GM19468 (cell line): ENCODE data around the gene MYO3B.

Experiments used
- ATAC-seq: cut with Tn5 transposase; IDR thresholded peaks from one replicate; pipeline ENCODE4 v1.9.1; 2021; ENCODE audit warnings: mild to moderate bottlenecking, moderate library complexity, moderate number of reproducible peaks; ENCODE audit not compliant: unreplicated experiment; ENCODE audit errors: extremely low read depth

MYO3B gene

DNA sequence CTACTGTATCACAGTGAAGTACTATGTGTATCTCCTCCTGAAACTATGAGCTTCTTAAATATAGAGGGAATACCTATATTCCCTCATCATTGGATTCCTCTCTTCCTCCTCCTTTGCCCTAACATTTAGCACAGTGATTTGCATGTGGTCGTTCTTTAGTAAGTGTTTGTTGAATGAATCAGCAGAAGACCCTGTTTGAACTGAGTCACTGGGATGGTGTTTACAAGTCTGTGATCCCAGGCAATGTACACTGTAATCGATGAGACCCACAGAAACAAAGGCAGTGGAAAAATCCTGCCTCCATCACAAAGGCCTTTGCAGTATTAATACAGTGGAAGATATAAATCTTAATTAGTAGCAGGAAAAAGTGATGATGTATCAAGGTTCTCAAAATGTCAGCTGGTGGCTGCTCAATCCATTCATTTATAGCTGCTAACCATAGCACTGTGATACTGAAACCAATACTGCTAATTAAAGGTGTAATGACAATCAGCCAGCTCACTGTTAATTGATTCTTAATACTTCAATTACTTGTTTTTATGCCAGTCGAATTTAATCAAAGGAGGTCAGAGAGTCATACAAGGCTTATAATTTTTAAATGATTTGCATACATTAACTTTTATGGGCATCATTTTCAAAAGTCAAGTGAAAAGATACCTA is 20.8 kb upstream of the MYO3B start:
- ATAC-seq, result no peak

- no peak for ATAC-seq
Measured at GRCh38 chr2:170159060-170159459, 18.9 kb upstream of the MYO3B start.

- no peak for ATAC-seq
Measured at GRCh38 chr2:170161516-170162270, 16.3 kb upstream of the MYO3B start.

DNA sequence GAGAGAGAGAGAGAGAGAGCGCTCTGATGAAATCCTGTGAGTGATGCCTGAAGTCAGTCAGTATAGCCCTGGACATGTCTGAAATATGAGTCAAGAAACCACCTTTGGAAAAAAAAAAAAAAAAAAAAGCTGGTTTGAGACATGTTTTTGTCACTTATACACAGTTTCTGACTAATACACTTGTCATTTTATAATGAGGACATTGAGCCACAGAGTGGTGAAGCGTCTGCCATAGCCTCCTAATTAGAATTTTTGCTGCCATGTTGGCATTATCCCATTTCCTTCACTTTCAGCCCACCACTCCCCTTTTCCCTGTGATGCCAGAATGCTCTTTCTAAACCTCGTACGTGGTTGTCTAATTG is 15.7 kb upstream of the MYO3B start:
- no peak for ATAC-seq

DNA sequence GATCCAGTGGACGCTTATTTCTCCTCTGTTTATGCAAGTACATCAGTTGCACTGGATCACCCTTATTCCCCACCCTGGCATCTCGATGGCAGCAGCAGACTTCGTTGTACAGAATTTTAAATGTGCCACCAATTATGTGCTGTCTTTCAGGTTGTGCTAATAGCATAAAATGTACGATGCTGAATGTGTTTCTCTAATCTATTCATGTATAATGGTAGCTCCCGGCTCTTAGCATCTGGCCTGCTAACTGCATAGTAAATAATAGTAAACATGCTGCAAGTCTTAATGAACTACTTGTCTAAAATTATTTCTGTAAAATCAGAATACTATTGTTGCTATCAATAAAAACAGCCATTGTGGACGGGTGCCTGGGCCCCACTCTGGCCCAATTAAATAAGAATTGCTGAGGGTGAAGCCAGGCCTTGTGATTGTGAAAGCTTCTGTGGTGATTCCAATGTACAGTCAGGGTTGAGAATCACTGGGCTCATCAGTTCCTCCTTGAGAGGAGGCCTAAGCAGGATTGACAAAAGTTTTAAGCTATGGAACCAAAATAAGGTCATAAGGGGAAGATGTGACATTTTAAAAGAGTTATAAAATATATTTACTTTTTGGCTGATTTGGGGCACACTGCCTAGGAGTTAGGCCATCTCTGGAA is 14.4 kb upstream of the MYO3B start:
- no peak for ATAC-seq

DNA sequence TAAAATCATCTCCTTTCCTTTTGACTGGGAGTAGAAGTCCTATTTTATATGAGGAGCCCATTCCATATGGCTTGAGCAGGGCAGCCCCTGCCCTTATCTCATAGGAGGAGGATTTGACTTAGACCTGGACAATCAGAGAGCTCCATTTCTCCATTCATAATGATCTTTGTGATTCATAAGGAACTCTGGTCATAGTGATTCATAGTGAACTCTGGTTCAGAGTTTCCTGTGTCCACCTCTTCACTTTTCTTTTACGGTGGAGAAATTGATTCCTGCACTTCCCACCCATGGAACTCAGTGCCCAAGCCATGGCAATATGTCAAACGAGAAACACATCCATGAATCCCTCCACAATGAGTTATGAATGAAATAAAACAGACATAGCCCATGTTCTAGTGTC is 12.8 kb upstream of the MYO3B start:
- ATAC-seq, result no peak

- no peak for ATAC-seq
Measured at GRCh38 chr2:170166735-170167134, 11.2 kb upstream of the MYO3B start.

DNA sequence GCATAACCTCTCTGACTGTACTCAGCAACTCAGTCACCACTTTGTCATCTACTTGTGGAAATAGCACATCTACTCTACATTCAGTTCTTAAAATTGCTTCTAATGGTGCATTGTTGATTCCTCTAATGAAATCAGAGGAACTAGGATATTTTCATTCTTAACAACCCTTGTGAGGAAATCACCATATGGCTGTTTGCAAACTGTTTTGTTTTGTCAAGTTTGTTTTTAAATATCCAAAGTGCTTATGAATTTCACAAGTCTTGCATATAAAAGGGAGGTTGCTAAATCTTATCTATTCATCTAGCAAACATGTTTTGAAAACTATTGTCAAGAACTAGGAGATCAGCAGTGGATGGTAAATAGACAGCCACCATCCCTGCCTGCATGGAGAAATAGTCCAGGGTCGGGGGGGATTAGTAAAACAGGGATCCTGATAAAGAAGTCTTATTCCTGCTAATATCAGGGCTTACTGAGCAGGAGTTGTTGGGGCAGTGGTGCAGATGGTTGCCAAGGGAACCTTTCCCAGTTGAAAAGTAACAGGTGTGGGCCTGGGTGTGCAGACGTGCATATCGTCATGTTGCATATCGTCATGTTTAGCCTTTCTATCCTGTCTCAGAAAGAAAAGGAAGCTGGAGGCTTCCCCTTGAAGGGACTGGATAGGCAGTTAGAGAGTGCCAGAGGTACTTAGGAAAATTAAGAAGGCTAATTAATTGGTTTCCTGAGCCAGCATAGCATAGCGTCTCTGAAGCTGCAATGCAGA is 7.5 kb upstream of the MYO3B start:
- no peak for ATAC-seq

DNA sequence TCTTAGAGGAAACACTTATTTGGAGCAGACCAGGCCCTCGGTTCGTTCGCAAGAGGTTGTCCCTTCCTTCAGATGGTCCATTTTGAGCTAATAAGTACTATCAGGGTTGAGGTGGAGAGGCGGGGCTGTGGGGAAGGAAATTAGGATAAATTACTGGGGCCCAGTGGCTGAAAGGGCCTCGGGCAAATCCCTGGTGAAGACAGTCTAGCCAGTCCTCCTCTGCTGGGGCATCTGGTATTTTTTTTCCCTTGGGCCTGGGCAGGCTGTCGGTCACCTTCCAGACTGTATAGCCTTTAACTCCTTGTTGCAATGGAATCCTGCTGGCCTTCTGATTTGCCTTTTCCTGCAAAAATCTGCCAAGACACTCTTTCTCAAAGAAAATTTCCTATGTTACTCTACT is 1.7 kb upstream of the MYO3B start:
- ATAC-seq, result no peak

DNA sequence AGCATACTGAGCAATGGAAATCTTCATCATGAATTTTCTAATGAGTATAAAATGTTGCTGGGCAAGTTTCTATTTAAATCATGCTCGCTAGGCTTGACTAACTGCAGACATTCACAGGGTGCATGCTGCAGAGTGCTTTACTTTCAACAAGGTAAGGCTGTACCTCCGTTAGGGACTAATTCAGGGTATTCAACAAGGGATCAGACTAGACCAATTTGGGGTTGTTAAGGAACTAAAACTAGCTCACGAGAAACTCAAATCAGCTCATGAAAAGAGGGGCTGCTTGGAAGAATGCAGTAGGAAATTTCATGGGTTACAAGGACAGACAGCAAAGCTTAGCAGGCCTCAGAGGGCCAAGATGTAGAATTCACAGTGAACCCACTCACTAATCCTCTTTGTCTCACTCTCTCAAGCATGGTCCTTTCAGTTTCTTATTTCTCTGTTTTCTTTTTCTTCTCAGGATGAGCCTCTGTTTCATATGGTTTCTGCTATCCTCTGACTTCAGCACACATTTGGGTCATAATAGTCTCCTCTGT is 2.2 kb downstream of the MYO3B start:
- no peak for ATAC-seq

- no peak for ATAC-seq
Measured at GRCh38 chr2:170181602-170182001, 3.7 kb downstream of the MYO3B start.

GRCh38 chr2:170185319-170185718 is 7.4 kb downstream of the MYO3B start:
- no peak for ATAC-seq

GRCh38 chr2:170189757-170190156 is 11.8 kb downstream of the MYO3B start:
- no peak for ATAC-seq

- ATAC-seq, result no peak
Measured at GRCh38 chr2:170190172-170190571, 12.2 kb downstream of the MYO3B start.

- ATAC-seq, result no peak
Measured at GRCh38 chr2:170191166-170191866, 13.4 kb downstream of the MYO3B start.

GRCh38 chr2:170196963-170197362 is 19.0 kb downstream of the MYO3B start:
- ATAC-seq, result no peak

- ATAC-seq, result no peak
Measured at GRCh38 chr2:170201275-170201674, 23.3 kb downstream of the MYO3B start.

- ATAC-seq, result peak; percentile 26
Measured at GRCh38 chr2:170201734-170202393, 23.9 kb downstream of the MYO3B start.

DNA sequence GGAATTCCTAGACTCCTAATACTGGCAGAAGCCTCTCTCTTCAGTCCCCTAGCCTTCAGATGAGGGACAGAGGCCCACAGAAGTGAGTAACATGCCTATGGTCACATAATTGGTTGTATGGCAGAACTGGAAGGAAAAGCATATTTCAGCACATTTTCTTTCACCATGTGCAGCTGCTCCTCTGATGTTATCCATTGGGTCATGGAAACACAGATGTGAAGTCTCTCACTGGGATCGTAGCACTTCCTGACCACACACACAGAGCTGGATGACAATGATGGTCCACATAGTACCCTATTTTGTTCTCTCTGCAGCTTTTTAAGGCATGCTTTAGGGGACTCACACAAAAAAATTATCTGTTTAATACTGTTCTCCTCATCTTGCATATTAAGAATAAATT is 24.5 kb downstream of the MYO3B start:
- no peak for ATAC-seq
